ENCODE data around the gene NBAS. TPM values are rescaled to one million over a fixed set of nuclear protein-coding genes. Genes with fewer than 3 reads are reported as not detected.

Gene NBAS
- total and polyA plus RNA-seq, 9 of the 15 experiments (the other 6 are each of a cell fraction or from before 2014, with no cell fraction given) = 15.3 to 94.4 (median 69.9) TPM

DNA sequence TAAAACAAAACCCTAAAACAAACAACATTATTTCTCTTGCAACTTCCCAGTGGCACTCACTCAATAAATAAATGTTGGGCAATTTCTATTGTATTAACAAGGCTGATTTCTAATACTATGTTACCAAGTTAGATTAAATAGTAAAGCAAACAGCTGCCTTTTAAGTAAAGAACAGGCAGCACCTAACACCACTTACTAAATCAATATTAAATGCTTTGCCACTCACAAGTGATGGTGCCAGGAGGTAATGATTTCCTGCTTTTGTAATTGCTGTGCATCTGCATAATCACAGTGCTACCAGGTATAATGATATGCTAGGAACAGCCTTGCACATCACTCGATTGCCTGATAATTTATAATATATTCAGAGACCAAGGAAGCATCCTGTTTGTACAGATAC lies 276.5 kb downstream of the NBAS start (continued):
- TF ChIP-seq PYGO2 (tag; IDR thresholded peaks at IDR 0.05) = no peak
- no peak for TF ChIP-seq GTF2A2 (tag; IDR thresholded peaks at IDR 0.05)
- TF ChIP-seq CCNT2 (IDR thresholded peaks at IDR 0.05; ENCODE audit: borderline replicate concordance, extremely low read depth, insufficient read length, low read depth, low read length) = no peak

DNA sequence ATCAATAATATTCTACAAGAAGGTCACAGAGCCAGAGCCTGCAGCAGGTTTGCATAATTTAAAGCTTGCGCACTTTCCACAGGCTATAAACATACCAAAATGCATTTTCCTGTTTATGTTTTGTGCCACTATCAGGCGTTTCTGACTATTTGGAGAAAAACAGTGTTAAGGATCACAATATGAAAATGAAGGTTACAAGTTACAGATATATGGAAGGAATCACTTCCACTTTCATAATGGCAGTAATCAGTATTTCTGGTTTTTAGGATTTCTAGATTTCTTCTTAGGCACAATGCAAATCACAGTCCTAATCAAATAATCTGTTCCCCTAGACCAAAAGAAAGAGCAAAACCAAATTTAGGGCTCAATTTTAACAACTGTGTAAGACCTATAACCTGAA lies 279.5 kb downstream of the NBAS start:
- Histone ChIP-seq H3K79me2 (ENCODE audit: control insufficient read depth, insufficient read depth, low read length) (no peaks in the 10 kb centered on the region), H3K9me3 (replicated peaks; ENCODE audit: control insufficient read depth, insufficient read depth, low read depth, low read length) (no peaks in the 10 kb centered on the region), H3K4me3 (no peak overlapping the region), H3K4me1 (replicated peaks in 1 of 2; ENCODE audit: control insufficient read depth in 2 of 2, insufficient read depth in 2 of 2, low read length in 2 of 2) (no peaks in the 10 kb centered on the region), H3K36me3 (ENCODE audit: control insufficient read depth, insufficient read depth, low read length) (peaks cover 81% of the 10 kb centered on the region), H4K20me1 (replicated peaks; ENCODE audit: control insufficient read depth, insufficient read depth, low read length) (no peaks in the 10 kb centered on the region), H3K9ac (ENCODE audit: insufficient read depth in 1 of 2, low read depth in 2 of 2, low read length in 2 of 2) (no peak overlapping the region), H3K9me1 (ENCODE audit: control insufficient read depth, insufficient read depth, low read length) (no peaks in the 10 kb centered on the region), H3K27me3 (ENCODE audit: control insufficient read depth in 2 of 2, insufficient read depth in 2 of 2, low read length in 2 of 2) (no peaks in the 10 kb centered on the region), H2AFZ (ENCODE audit: low read depth, low read length) (no peak overlapping the region), H3K4me2 (ENCODE audit: insufficient read depth, low read length) (no peak overlapping the region), H3K27ac (ENCODE audit: extremely low read depth, low read depth, low read length) (no peak overlapping the region)
- TF ChIP-seq, protein P1, sequence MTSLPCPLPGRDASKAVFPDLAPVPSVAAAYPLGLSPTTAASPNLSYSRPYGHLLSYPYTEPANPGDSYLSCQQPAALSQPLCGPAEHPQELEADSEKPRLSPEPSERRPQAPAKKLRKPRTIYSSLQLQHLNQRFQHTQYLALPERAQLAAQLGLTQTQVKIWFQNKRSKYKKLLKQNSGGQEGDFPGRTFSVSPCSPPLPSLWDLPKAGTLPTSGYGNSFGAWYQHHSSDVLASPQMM (CRISPR knock-in tag; IDR thresholded peaks at IDR 0.05) = no peak
- no peak for TF ChIP-seq FOSL1 (tag; conservative IDR thresholded peaks at IDR 0.05)
- no peak for TF ChIP-seq ZNF124 (CRISPR knock-in tag; IDR thresholded peaks at IDR 0.05)
- no peak for TF ChIP-seq GABPB2 (CRISPR knock-in tag; conservative IDR thresholded peaks at IDR 0.05)
- no peak for TF ChIP-seq ZNF830 (CRISPR knock-in tag; IDR thresholded peaks at IDR 0.05)
- no peak for TF ChIP-seq ZFP1 (CRISPR knock-in tag; IDR thresholded peaks at IDR 0.05)
- TF ChIP-seq, protein P2, sequence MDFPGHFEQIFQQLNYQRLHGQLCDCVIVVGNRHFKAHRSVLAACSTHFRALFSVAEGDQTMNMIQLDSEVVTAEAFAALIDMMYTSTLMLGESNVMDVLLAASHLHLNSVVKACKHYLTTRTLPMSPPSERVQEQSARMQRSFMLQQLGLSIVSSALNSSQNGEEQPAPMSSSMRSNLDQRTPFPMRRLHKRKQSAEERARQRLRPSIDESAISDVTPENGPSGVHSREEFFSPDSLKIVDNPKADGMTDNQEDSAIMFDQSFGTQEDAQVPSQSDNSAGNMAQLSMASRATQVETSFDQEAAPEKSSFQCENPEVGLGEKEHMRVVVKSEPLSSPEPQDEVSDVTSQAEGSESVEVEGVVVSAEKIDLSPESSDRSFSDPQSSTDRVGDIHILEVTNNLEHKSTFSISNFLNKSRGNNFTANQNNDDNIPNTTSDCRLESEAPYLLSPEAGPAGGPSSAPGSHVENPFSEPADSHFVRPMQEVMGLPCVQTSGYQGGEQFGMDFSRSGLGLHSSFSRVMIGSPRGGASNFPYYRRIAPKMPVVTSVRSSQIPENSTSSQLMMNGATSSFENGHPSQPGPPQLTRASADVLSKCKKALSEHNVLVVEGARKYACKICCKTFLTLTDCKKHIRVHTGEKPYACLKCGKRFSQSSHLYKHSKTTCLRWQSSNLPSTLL (IDR thresholded peaks at IDR 0.05) = no peak
- 53% methylated on average over 2 of the region's 2 CpGs for WGBS (ENCODE audit: insufficient coverage, low coverage, missing lambda C conversion rate)
- intact Hi-C loops (cut with micrococcal nuclease) (no loop called here), in situ Hi-C loops (cut with MboI) (no loop called here)
- CTCF ChIA-PET (ENCODE audit: low intra/inter-chr PET ratio) = no interaction called here
- FAIRE-seq (no peak), ATAC-seq (no peak), DNase-seq (ENCODE audit: extremely low read depth in 1 of 4, low spot score in 3 of 4) (no peak)
- no TSS peak for BruUV-seq (replicated peaks)
- POLR2A ChIA-PET = no interaction called here

Measured in K562 (cell line).